Endothelial cell of umbilical vein (primary cell): Measurements from ENCODE around the gene ZNF83. TPM values are rescaled to one million over a fixed set of nuclear protein-coding genes. Genes with fewer than 3 reads are reported as not detected.

Experiments used
- BruUV-seq: library from RNA; stranded (reverse); fragments of 400-500 nt; replicated peaks from 2 replicates; lab custom pipeline; 2021; lab: Mats Ljungman, UMichigan
- CTCF ChIA-PET: fragments of 300-600, 350-600 bp; sonication (Branson Sonifier 250); formaldehyde crosslinking; loops from one replicate; lab custom pipeline; 2021; ENCODE audit warnings: antibody characterized with exemption, inconsistent platforms; lab: Charles Lee
- POLR2A ChIA-PET: fragments of 300-600, 350-600 bp; sonication (Branson Sonifier 250); formaldehyde crosslinking; loops from one replicate; lab custom pipeline; 2021; ENCODE audit warnings: antibody characterized with exemption, inconsistent platforms; lab: Charles Lee
- DNase-seq: peaks from one replicate; pipeline ENCODE4 v3.0.0-alpha.2; 2011; ENCODE audit warnings: low read depth, low spot score
- FAIRE-seq: peaks from 2 replicates; lab custom pipeline; 2011; peaks lifted over from hg19 to GRCh38; lab: Jason Lieb, UNC
- H2AFZ ChIP-seq: 2 replicates; pipeline ENCODE4 v1.6.0; 2012; ENCODE audit warnings: low read depth, low read length, control low read depth, inconsistent platforms
- H3K27ac ChIP-seq: 2 replicates; pipeline ENCODE4 v1.5.1; 2011; ENCODE audit warnings: low read depth, mild to moderate bottlenecking, control low read depth, low read length, moderate library complexity; ENCODE audit not compliant: insufficient read depth
- H3K27me3 ChIP-seq, 2 experiments: 2 replicates each; pipeline versions ENCODE4 v1.6.0 to v1.6.1; 2011; ENCODE audit warnings: low read length in 2 of 2, mixed read lengths in 1 of 2; ENCODE audit not compliant: control insufficient read depth in 2 of 2, insufficient read depth in 2 of 2
- H3K36me3 ChIP-seq, 2 experiments: 2 replicates in 1 of 2; 3 replicates in 1 of 2; pipeline ENCODE4 v1.5.1; 2011; ENCODE audit warnings: low read length in 2 of 2, mild to moderate bottlenecking in 1 of 2, moderate library complexity in 1 of 2; ENCODE audit not compliant: control insufficient read depth in 2 of 2, insufficient read depth in 2 of 2; ENCODE audit errors: extremely low read depth in 1 of 2
- H3K4me1 ChIP-seq: 3 replicates; pipeline ENCODE4 v1.5.1; 2011; ENCODE audit warnings: mild to moderate bottlenecking, low read length; ENCODE audit not compliant: control insufficient read depth, insufficient read depth; ENCODE audit errors: extremely low read depth
- H3K4me2 ChIP-seq: 2 replicates; pipeline ENCODE4 v1.6.1; 2011; ENCODE audit warnings: low read length, control low read depth, mixed read lengths; ENCODE audit not compliant: insufficient read depth
- H3K4me3 ChIP-seq, 3 experiments: fragments of 200-600 bp in 1 of 3; sonication (generic), shearing (Covaris generic) in 1 of 3; replicated peaks in 1 of 3; 2 replicates each; pipeline ENCODE4 v1.5.1; 2011 to 2016; ENCODE audit warnings: control low read depth in 3 of 3, low read length in 3 of 3, mild to moderate bottlenecking in 2 of 3, inconsistent platforms in 1 of 3, low read depth in 1 of 3, moderate library complexity in 1 of 3; ENCODE audit not compliant: insufficient read depth in 1 of 3
- H3K79me2 ChIP-seq: 2 replicates; pipeline ENCODE4 v1.6.0; 2012; ENCODE audit warnings: low read length, inconsistent platforms; ENCODE audit not compliant: control insufficient read depth, insufficient read depth
- H3K9ac ChIP-seq: replicated peaks from 2 replicates; pipeline ENCODE3; 2011; ENCODE audit warnings: low read length, control low read depth; ENCODE audit not compliant: insufficient read depth; ENCODE audit errors: extremely low read depth
- H3K9me1 ChIP-seq: replicated peaks from 3 replicates; pipeline ENCODE4 v1.6.0; 2011; ENCODE audit warnings: mild to moderate bottlenecking, low read length; ENCODE audit not compliant: control insufficient read depth, insufficient read depth; ENCODE audit errors: extremely low read depth
- H3K9me3 ChIP-seq: replicated peaks from 2 replicates; pipeline ENCODE4 v1.5.1; 2012; ENCODE audit warnings: low read length, inconsistent platforms; ENCODE audit not compliant: control insufficient read depth, insufficient read depth
- H4K20me1 ChIP-seq: replicated peaks from 2 replicates; pipeline ENCODE3; 2011; ENCODE audit warnings: mild to moderate bottlenecking, low read length; ENCODE audit not compliant: control insufficient read depth, insufficient read depth; ENCODE audit errors: extremely low read depth
- CTCF ChIP-seq, 2 donors: IDR thresholded peaks; 1 replicate in 1 of 2; 2 replicates in 1 of 2; pipeline ENCODE4 v1.5.1; 2011; ENCODE audit warnings: low read length in 2 of 2, mild to moderate bottlenecking in 2 of 2, moderate library complexity in 2 of 2, control low read depth in 1 of 2, inconsistent platforms in 1 of 2, low read depth in 1 of 2; ENCODE audit not compliant: insufficient read depth in 1 of 2; ENCODE audit errors: extremely low read depth in 1 of 2
- EZH2 ChIP-seq: IDR thresholded peaks from 2 replicates; pipeline ENCODE4 v1.6.1; 2012; ENCODE audit warnings: borderline replicate concordance, low read depth, mild to moderate bottlenecking, moderate library complexity, low read length, inconsistent platforms; ENCODE audit not compliant: severe bottlenecking
- FOS ChIP-seq: IDR thresholded peaks from 2 replicates; pipeline ENCODE4 v1.6.1; 2011; ENCODE audit warnings: mild to moderate bottlenecking, low read length, moderate library complexity, borderline replicate concordance; ENCODE audit not compliant: insufficient read depth
- GATA2 ChIP-seq: IDR thresholded peaks from 2 replicates; pipeline ENCODE4 v1.7.0; 2011; ENCODE audit warnings: low read depth, mild to moderate bottlenecking, moderate library complexity, mixed read lengths, low read length; ENCODE audit not compliant: insufficient read length, insufficient read depth
- JUN ChIP-seq: IDR thresholded peaks from 2 replicates; pipeline ENCODE4 v1.6.1; 2011; ENCODE audit warnings: borderline replicate concordance, low read depth; ENCODE audit not compliant: insufficient read length, insufficient read depth
- MAX ChIP-seq: IDR thresholded peaks from 2 replicates; pipeline ENCODE4 v1.6.1; 2011; ENCODE audit not compliant: insufficient read depth, insufficient read length
- MYC ChIP-seq: IDR thresholded peaks from one replicate; pipeline ENCODE4 v1.6.1; 2011; ENCODE audit warnings: mild to moderate bottlenecking, low read depth, low read length
- POLR2A ChIP-seq: IDR thresholded peaks from 2 replicates; pipeline ENCODE4 v1.6.1; 2012; ENCODE audit warnings: low read depth, mild to moderate bottlenecking, control low read depth, low read length
- POLR2AphosphoS5 ChIP-seq: IDR thresholded peaks from 2 replicates; pipeline ENCODE4 v1.6.1; 2012; ENCODE audit warnings: low read depth, mild to moderate bottlenecking, control low read depth, low read length, moderate library complexity; ENCODE audit not compliant: insufficient read depth
- dilution Hi-C: fragments of 300-500 bp; cut with MboI; formaldehyde crosslinking; loops from one replicate; pipeline ENCODE4 v1.15.0; 2019; ENCODE audit warnings: low sequenced_read_pairs; ENCODE audit not compliant: extremely low pct_ligation_motif_present
- intact Hi-C: fragments of 100-400 bp; cut with micrococcal nuclease; formaldehyde crosslinking; loops from one replicate; pipeline ENCODE4 v1.10.0; 2022
- polyA plus RNA-seq, 4 experiments: library from polyadenylated mRNA; depleted of rRNA in 3 of 4; stranded (reverse) in 3 of 4; unstranded in 1 of 4; fragments of >200 nt; gene quantifications; 2 replicates each; pipeline versions ENCODE4 v1.2.1 to v1.2.3, GENCODE V29; 2011 to 2012; ENCODE audit warnings: missing spikeins in 1 of 4
- total RNA-seq: library from RNA; stranded (reverse); gene quantifications from 2 replicates; pipeline ENCODE4 v1.2.3, GENCODE V29; 2021

The ZNF83 gene
- total and polyA plus RNA-seq, 2 donors (not counting 3 experiments of a cell fraction or from before 2014, with no cell fraction given), result 32.3 to 41.4 TPM

GRCh38 chr19:52639996-52640395, 1.8 kb upstream of the ZNF83 start:
- Histone ChIP-seq H4K20me1 (no peaks in the 10 kb centered on the region), H3K79me2 (no peaks in the 10 kb centered on the region), H3K4me3 (no peak overlapping the region), H3K9me1 (no peaks in the 10 kb centered on the region), H3K36me3 (no peaks in the 10 kb centered on the region), H3K9ac (no peak overlapping the region), H3K4me2 (no peak overlapping the region), H3K27ac (no peak overlapping the region), H3K9me3 (no peaks in the 10 kb centered on the region), H3K4me1 (peaks cover 10% of the 10 kb centered on the region), H3K27me3 (no peaks in the 10 kb centered on the region), H2AFZ (no peak overlapping the region)
- dilution Hi-C loops (no loop called here), intact Hi-C loops (loop anchor here (2.0 kb wide), 1 partner anchor 113 kb away; the partner anchor contains the start of gene ZNF808)
- FAIRE-seq (no peak), DNase-seq (no peak)
- TF ChIP-seq JUN, result no peak
- no peak for TF ChIP-seq MYC
- TF ChIP-seq MAX, result no peak
- no peak for TF ChIP-seq FOS
- TF ChIP-seq POLR2AphosphoS5, result no peak
- TF ChIP-seq POLR2A, result no peak
- no peak for TF ChIP-seq GATA2
- no peak for TF ChIP-seq EZH2
- TF ChIP-seq CTCF (IDR thresholded peaks at IDR 0.05; ENCODE audit: extremely low read depth in 1 of 2, insufficient read depth in 1 of 2, low read depth in 1 of 2, low read length in 2 of 2), result no peak
- no TSS peak for BruUV-seq
- ChIA-PET CTCF (no interaction called here), POLR2A (no interaction called here)
